Stomach (tissue), 4 donors: ENCODE measurements around the gene THADA.

Experiments used
- CTCF ChIP-seq, 7 experiments: fragments of 450-650 bp in 4 of 7; fragments of 200-600 bp in 3 of 7; sonication (generic) in 3 of 7; IDR thresholded peaks; one replicate each; pipeline ENCODE4 v1.5.1; 2016 to 2019; ENCODE audit warnings: antibody characterized with exemption in 7 of 7, control low read depth in 2 of 7, mild to moderate bottlenecking in 1 of 7
- POLR2A ChIP-seq, 4 donors: fragments of 450-650 bp; IDR thresholded peaks; one replicate each; pipeline ENCODE4 v1.6.1; 2016; ENCODE audit warnings: antibody characterized with exemption in 4 of 4, control low read depth in 2 of 4, mild to moderate bottlenecking in 1 of 4, moderate library complexity in 1 of 4

GRCh38 chr2:43230951-43231827, 364.6 kb downstream of the THADA start:
- TF ChIP-seq CTCF (IDR thresholded peaks at IDR 0.05) = no peak
- TF ChIP-seq POLR2A (IDR thresholded peaks at IDR 0.05) = no peak
